CD14-positive monocyte (primary cell): ENCODE measurements around the gene TACC3. TPM values are rescaled to one million over a fixed set of nuclear protein-coding genes. Genes with fewer than 3 reads are reported as not detected.

ENCODE experiments used
- DNase-seq, 3 donors: peaks; one replicate each; pipeline ENCODE4 v3.0.0-alpha.2; 2011 to 2022
- H2AFZ ChIP-seq: 2 replicates; pipeline ENCODE4 v1.6.0; 2012; ENCODE audit warnings: mild to moderate bottlenecking, low read depth, low read length, inconsistent platforms; ENCODE audit not compliant: insufficient read depth, poor library complexity, severe bottlenecking
- H3K27ac ChIP-seq, 2 donors: 1 replicate in 1 of 2; 2 replicates in 1 of 2; pipeline ENCODE4 v1.5.1; 2012 to 2013; ENCODE audit warnings: low read length in 2 of 2, control low read depth in 1 of 2, inconsistent platforms in 1 of 2, low read depth in 1 of 2, mild to moderate bottlenecking in 1 of 2
- H3K27me3 ChIP-seq, 2 donors: one replicate each; pipeline versions ENCODE4 v1.6.0 to v1.6.1; 2011 to 2013; ENCODE audit warnings: low read length in 2 of 2; ENCODE audit not compliant: control insufficient read depth in 2 of 2, insufficient read depth in 2 of 2
- H3K36me3 ChIP-seq, 2 donors: replicated peaks in 1 of 2; 1 replicate in 1 of 2; 2 replicates in 1 of 2; pipeline versions ENCODE4 v1.5.1 to v1.6.1; 2012 to 2013; ENCODE audit warnings: low read length in 2 of 2, control low read depth in 1 of 2, inconsistent platforms in 1 of 2, mild to moderate bottlenecking in 1 of 2; ENCODE audit not compliant: insufficient read depth in 2 of 2, control insufficient read depth in 1 of 2
- H3K4me1 ChIP-seq, 2 donors: 1 replicate in 1 of 2; 2 replicates in 1 of 2; pipeline versions ENCODE4 v1.5.1 to v1.6.1; 2012 to 2013; ENCODE audit warnings: low read length in 2 of 2, control low read depth in 1 of 2, inconsistent platforms in 1 of 2, mild to moderate bottlenecking in 1 of 2, moderate library complexity in 1 of 2; ENCODE audit not compliant: insufficient read depth in 2 of 2, control insufficient read depth in 1 of 2
- H3K4me2 ChIP-seq: replicated peaks from 2 replicates; pipeline ENCODE3; 2012; ENCODE audit warnings: low read length, moderate library complexity, mild to moderate bottlenecking; ENCODE audit not compliant: poor library complexity, severe bottlenecking; ENCODE audit errors: extremely low read depth
- H3K4me3 ChIP-seq, 3 experiments: fragments of 200-600 bp in 1 of 3; sonication (generic) in 1 of 3; replicated peaks in 1 of 3; 1 replicate in 2 of 3; 2 replicates in 1 of 3; pipeline ENCODE4 v1.5.1; 2011 to 2013; ENCODE audit warnings: low read length in 3 of 3, mild to moderate bottlenecking in 3 of 3, control low read depth in 2 of 3, low read depth in 2 of 3, inconsistent platforms in 1 of 3, moderate library complexity in 1 of 3
- H3K79me2 ChIP-seq: 2 replicates; pipeline ENCODE4 v1.6.0; 2012; ENCODE audit warnings: mild to moderate bottlenecking, control low read depth, inconsistent platforms, low read length, moderate library complexity; ENCODE audit not compliant: insufficient read depth
- H3K9ac ChIP-seq: 2 replicates; pipeline ENCODE4 v1.6.0; 2017; ENCODE audit warnings: low read length, mild to moderate bottlenecking; ENCODE audit not compliant: insufficient read depth, poor library complexity, severe bottlenecking
- H3K9me3 ChIP-seq, 2 donors: replicated peaks in 1 of 2; 1 replicate in 1 of 2; 2 replicates in 1 of 2; pipeline versions ENCODE4 v1.5.1 to v1.6.1; 2012 to 2013; ENCODE audit warnings: low read length in 2 of 2, control low read depth in 1 of 2; ENCODE audit not compliant: control insufficient read depth in 1 of 2, insufficient read depth in 1 of 2
- H4K20me1 ChIP-seq: 2 replicates; pipeline ENCODE4 v1.6.0; 2012; ENCODE audit warnings: mild to moderate bottlenecking, low read length, control low read depth, moderate library complexity; ENCODE audit not compliant: insufficient read depth
- H3K27ac Mint-ChIP-seq, 7 donors: one replicate each; pipeline ENCODE4 v1.8.0; 2020; ENCODE audit warnings: mild to moderate bottlenecking in 7 of 7, mixed read lengths in 7 of 7, moderate library complexity in 6 of 7, inconsistent platforms in 2 of 7
- H3K27me3 Mint-ChIP-seq, 3 donors: one replicate each; pipeline ENCODE4 v1.8.0; 2021 to 2022; ENCODE audit warnings: low read depth in 3 of 3, mild to moderate bottlenecking in 3 of 3, mixed read lengths in 3 of 3, moderate library complexity in 3 of 3, inconsistent platforms in 1 of 3
- H3K36me3 Mint-ChIP-seq, 2 donors: one replicate each; pipeline ENCODE4 v1.8.0; 2020; ENCODE audit warnings: mixed read lengths in 2 of 2, inconsistent platforms in 1 of 2, mild to moderate bottlenecking in 1 of 2
- H3K4me1 Mint-ChIP-seq: one replicate; pipeline ENCODE4 v1.8.0; 2020; ENCODE audit warnings: mild to moderate bottlenecking, mixed read lengths
- H3K4me3 Mint-ChIP-seq, 2 donors: one replicate each; pipeline ENCODE4 v1.8.0; 2020; ENCODE audit warnings: mild to moderate bottlenecking in 2 of 2, mixed read lengths in 2 of 2, moderate library complexity in 1 of 2
- H3K9me3 Mint-ChIP-seq, 7 donors: one replicate each; pipeline ENCODE4 v1.8.0; 2020 to 2022; ENCODE audit warnings: mixed read lengths in 7 of 7, mild to moderate bottlenecking in 6 of 7, moderate library complexity in 6 of 7, inconsistent platforms in 2 of 7
- CTCF ChIP-seq: fragments of 200-600 bp; IDR thresholded peaks from one replicate; pipeline ENCODE4 v1.8.0; 2022; ENCODE audit warnings: antibody characterized with exemption, mild to moderate bottlenecking
- WGBS: methylation state at CpG from one replicate; pipeline ENCODE4 v1.1.5; 2013; ENCODE audit warnings: missing lambda C conversion rate; ENCODE audit not compliant: insufficient coverage; 5-methylcytosine and 5-hydroxymethylcytosine counted together
- intact Hi-C, 2 donors: fragments of 100-400 bp; cut with micrococcal nuclease; formaldehyde crosslinking; loops; one replicate each; pipeline versions ENCODE4 v1.15.0 to v1.15.1; 2023
- polyA plus RNA-seq, 3 donors: library from polyadenylated mRNA; depleted of rRNA in 1 of 3; unstranded in 2 of 3; stranded (reverse) in 1 of 3; fragments of 300-500 nt in 2 of 3; fragments of >200 nt in 1 of 3; fragmentation: Illumina TruSeq in 2 of 3; gene quantifications; 1 replicate in 2 of 3; 2 replicates in 1 of 3; pipeline ENCODE4 v1.2.3, GENCODE V29; 2012 to 2021

The TACC3 gene
- polyA plus RNA-seq, 3 donors, result 43.7 to 84.2 (median 56.6) TPM

GRCh38 chr4:1726146-1726934 lies 5.0 kb downstream of the TACC3 start:
- peak overlapping the region; percentile 89 for H3K4me2 ChIP-seq
- peak overlapping the region in 1 of 3 experiments; percentile 80 for H3K4me3 ChIP-seq
- Mint-ChIP-seq H3K9me3 (no peaks in the 10 kb centered on the region), H3K4me3 (peak overlapping the region; percentile 66 to 89), H3K27me3 (peaks cover 0 to 3% (median 0%) of the 10 kb centered on the region in 3 donors), H3K36me3 (peaks cover 39 to 58% of the 10 kb centered on the region in 2 donors), H3K27ac (peak overlapping the region; percentile 89 to 98 (median 94)), H3K4me1 (peaks cover 81% of the 10 kb centered on the region)
- H2AFZ ChIP-seq, result no peak overlapping the region
- peaks cover 29 to 38% of the 10 kb centered on the region in 2 donors for H3K36me3 ChIP-seq
- 55% methylated on average over 14 of the region's 17 CpGs for WGBS
- intact Hi-C loops, result loop anchor here (1.0 to 10.0 kb wide), 5 partner anchors 33 to 288 kb away; partner anchors contain the start of gene LETM1 (in 1 of the 2)
- peaks cover 94% of the 10 kb centered on the region for H3K79me2 ChIP-seq
- peak; percentile 83 to 85 (median 85) for DNase-seq
- H3K9ac ChIP-seq, result no peak overlapping the region
- no peaks in the 10 kb centered on the region for H3K9me3 ChIP-seq
- TF ChIP-seq CTCF, result peak; percentile 95
- H4K20me1 ChIP-seq, result peaks cover 30% of the 10 kb centered on the region
- peaks cover 81 to 86% of the 10 kb centered on the region in 2 donors for H3K4me1 ChIP-seq
- peak overlapping the region; percentile 68 to 96 for H3K27ac ChIP-seq
- H3K27me3 ChIP-seq, result no peaks in the 10 kb centered on the region

GRCh38 chr4:1727117-1728031 lies 6.1 kb downstream of the TACC3 start:
- H3K36me3 Mint-ChIP-seq, result peaks cover 47 to 67% of the 10 kb centered on the region in 2 donors
- peaks cover 38% of the 10 kb centered on the region for H4K20me1 ChIP-seq
- no peaks in the 10 kb centered on the region for H3K27me3 ChIP-seq
- H3K79me2 ChIP-seq, result peaks cover 92% of the 10 kb centered on the region
- TF ChIP-seq CTCF, result no peak
- H3K27ac ChIP-seq, result peak overlapping the region; percentile 68 to 96
- peaks cover 0 to 3% (median 0%) of the 10 kb centered on the region in 3 donors for H3K27me3 Mint-ChIP-seq
- H3K4me1 Mint-ChIP-seq, result peaks cover 75% of the 10 kb centered on the region
- no peaks in the 10 kb centered on the region for H3K9me3 ChIP-seq
- H3K27ac Mint-ChIP-seq, result peak overlapping the region; percentile 89 to 98 (median 94)
- WGBS, result 12% methylated on average over 15 of the region's 18 CpGs
- peak overlapping the region; percentile 66 to 89 for H3K4me3 Mint-ChIP-seq
- peaks cover 73 to 78% of the 10 kb centered on the region in 2 donors for H3K4me1 ChIP-seq
- H3K36me3 ChIP-seq, result peaks cover 39 to 49% of the 10 kb centered on the region in 2 donors
- H3K9ac ChIP-seq, result peak overlapping the region; percentile 60
- H2AFZ ChIP-seq, result no peak overlapping the region
- H3K9me3 Mint-ChIP-seq, result no peaks in the 10 kb centered on the region
- DNase-seq, result peak; percentile 73 to 90 (median 90)
- peak overlapping the region; percentile 2 to 80 (median 19) for H3K4me3 ChIP-seq
- intact Hi-C loops, result loop anchor here (2.0 to 10.0 kb wide), 4 partner anchors 35 to 287 kb away; partner anchors contain the start of gene LETM1 (in 1 of the 2)
- H3K4me2 ChIP-seq, result peak overlapping the region; percentile 89
